Measurements from ENCODE around the gene UBXN7.
"Not testable (repeated sequence)": the region's sequence is repeated elsewhere in the genome, so short reads cannot be mapped to it uniquely, and the experiment has no call there.

Gene UBXN7, protein sequence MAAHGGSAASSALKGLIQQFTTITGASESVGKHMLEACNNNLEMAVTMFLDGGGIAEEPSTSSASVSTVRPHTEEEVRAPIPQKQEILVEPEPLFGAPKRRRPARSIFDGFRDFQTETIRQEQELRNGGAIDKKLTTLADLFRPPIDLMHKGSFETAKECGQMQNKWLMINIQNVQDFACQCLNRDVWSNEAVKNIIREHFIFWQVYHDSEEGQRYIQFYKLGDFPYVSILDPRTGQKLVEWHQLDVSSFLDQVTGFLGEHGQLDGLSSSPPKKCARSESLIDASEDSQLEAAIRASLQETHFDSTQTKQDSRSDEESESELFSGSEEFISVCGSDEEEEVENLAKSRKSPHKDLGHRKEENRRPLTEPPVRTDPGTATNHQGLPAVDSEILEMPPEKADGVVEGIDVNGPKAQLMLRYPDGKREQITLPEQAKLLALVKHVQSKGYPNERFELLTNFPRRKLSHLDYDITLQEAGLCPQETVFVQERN

DNA sequence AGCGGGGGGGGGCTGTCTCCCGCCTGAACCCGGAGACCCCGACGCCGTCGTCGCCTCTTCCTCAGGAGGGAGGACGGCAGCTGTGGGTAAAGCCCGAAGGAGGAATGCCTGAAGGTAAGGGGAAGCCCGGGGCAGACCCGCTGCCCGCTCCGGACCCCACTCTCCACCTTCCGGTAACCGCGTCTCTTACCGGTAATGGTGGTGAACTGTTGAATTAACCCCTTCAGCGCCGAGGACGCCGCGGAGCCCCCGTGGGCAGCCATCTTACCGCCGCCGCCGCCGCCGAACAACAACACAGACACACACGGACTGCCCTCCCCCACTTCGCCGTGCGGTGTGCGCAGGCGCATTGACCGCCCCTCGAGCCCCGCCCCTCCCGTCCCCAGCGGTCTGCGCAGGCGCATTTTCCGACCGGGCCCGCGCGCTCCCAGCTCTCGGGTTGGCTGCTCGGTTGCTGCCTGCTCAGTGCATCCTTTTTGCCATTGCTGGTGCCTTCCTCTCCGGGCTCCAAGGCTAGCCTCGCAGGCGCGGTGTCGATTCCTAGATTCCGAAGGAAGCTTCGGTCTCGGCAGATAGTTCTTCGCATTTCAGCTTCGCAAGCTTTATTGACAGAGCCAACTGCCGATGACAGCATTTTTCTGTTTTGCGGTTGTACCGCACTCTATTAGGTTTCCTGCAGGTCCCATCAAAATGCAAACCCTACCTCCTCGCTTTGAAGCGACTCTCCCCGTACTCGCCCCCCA is at the start of gene UBXN7:
Gene UBXN7 (minus strand): TSS at position 291 of the 743 bp plus-strand sequence. CDS start 28 bp downstream, at position 263.
- FAIRE-seq (peak; percentile 85), DNase-seq (ENCODE audit: insufficient read length, low spot score) (peak; percentile 96)
- peak; percentile 54; the same call in 1 of the 2 replicates for TF ChIP-seq POLR2A (IDR thresholded peaks at IDR 0.05; ENCODE audit: low read depth, low read length)

DNA sequence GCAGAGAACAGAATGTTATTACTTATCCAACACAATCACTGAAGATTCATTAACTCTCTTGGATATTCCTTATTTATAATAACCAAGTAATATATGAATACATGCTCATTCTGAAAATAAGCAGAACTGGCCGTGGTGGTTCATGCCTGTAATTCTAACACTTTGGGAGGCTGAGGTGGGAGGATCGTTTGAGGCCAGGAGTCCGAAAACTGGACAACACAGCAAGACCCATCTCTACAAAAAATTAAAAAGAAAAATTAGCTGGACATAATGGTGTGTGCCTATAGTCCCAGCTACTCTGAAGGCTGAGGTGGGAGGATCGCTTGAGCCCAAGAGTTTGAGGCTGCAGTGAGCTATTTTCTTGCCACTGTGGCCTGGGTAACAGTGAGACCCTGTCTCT is 45.5 kb upstream of the UBXN7 start:
- no peak for TF ChIP-seq POLR2A (IDR thresholded peaks at IDR 0.05; ENCODE audit: low read depth, low read length)
- FAIRE-seq (no peak), DNase-seq (ENCODE audit: insufficient read length, low spot score) (no peak)

DNA sequence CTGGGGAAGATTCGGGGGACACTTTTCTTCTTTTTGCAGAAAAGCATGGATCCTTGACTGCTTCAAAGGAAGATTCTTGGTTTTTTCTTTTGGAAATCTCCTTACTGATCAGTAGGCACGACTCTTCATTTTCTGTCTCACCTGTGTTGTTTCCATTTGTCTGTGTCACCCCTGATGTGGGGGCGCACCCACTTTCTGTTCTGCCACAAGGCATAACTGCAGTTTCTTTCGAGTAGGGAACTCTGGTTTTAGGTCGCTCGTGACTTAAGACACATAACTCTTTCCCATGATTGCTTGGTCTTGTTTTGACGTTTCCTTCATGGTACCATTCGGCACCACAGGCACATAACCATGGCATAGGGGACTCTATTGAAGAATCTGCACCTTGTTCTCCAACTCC is 40.1 kb upstream of the UBXN7 start:
- DNase-seq (ENCODE audit: insufficient read length, low spot score) (no peak), FAIRE-seq (no peak)
- TF ChIP-seq POLR2A (IDR thresholded peaks at IDR 0.05; ENCODE audit: low read depth, low read length): no peak

DNA sequence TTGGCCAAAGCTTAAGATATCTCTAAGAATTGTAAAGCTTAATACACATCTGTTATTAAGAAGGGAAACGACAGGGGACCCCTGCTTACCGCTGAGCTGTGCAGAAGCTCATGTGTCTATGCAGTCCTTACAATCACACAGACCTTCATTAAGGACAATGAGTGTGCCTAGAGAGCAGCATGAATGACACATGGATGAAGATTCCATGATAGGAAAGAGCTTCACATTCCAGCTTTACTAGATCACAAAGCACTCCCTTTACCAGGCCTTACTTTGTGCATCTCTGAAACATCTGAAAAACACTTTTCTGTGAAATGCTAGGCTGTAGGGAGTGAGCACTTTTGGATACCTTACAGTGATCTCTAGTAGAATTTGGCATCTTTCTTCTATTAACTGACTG is 39.3 kb upstream of the UBXN7 start:
- no peak for TF ChIP-seq POLR2A (IDR thresholded peaks at IDR 0.05; ENCODE audit: low read depth, low read length)
- no peak for DNase-seq (ENCODE audit: insufficient read length, low spot score)
- FAIRE-seq: peak; percentile 66

DNA sequence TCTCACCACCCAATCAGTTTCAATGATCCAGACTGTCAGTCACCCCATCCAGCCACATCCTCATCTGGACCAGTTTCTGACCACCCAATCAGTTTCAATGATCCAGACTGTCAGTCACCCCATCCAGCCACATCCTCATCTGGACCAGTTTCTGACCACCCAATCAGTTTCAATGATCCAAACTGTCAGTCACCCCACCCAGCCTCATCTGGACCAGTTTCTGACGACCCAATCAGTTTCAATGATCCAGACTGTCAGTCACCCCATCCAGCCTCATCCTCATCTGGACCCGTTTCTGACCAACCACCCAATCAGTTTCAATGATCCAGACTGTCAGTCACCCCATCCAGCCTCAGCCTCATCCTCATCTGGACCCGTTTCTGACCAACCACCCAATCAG is 38.0 kb upstream of the UBXN7 start:
- FAIRE-seq: peak; percentile 6
- not testable (repeated sequence) for DNase-seq (ENCODE audit: insufficient read length, low spot score)

DNA sequence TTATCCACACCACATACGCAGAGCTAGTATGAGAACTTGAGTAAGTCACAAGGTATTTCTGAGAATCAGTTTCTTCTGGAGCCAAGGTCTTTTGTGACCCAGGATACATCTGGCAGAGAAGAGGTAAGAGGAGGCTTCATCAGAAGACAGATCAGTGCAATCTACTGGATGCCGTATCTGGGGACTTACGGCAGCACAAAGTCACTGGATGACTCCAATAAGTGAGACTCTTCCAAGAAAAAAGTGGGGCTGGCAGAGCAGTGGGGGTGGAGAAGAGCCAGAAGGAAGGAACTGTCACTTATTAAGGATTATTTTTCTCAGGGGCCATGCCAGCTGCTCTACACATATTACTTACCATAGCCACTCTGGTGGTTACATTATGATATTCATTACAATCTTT is 31.6 kb upstream of the UBXN7 start:
- FAIRE-seq (no peak), DNase-seq (ENCODE audit: insufficient read length, low spot score) (no peak)
- no peak for TF ChIP-seq POLR2A (IDR thresholded peaks at IDR 0.05; ENCODE audit: low read depth, low read length)

DNA sequence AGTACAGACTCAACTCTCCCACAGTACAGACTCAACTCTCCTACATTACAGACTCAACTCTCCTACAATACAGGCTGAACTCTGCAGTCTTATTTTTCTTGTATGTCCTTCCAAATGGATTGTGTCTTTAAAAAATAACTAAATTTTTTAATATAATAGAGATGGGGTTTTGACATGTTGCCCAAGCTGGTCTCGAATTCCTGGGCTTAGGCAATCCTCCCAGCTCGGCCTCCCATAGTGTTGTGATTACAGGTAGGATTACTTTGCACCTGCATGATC is 31.2 kb upstream of the UBXN7 start:
- DNase-seq (ENCODE audit: insufficient read length, low spot score) (no peak), FAIRE-seq (no peak)
- no peak for TF ChIP-seq POLR2A (IDR thresholded peaks at IDR 0.05; ENCODE audit: low read depth, low read length)

DNA sequence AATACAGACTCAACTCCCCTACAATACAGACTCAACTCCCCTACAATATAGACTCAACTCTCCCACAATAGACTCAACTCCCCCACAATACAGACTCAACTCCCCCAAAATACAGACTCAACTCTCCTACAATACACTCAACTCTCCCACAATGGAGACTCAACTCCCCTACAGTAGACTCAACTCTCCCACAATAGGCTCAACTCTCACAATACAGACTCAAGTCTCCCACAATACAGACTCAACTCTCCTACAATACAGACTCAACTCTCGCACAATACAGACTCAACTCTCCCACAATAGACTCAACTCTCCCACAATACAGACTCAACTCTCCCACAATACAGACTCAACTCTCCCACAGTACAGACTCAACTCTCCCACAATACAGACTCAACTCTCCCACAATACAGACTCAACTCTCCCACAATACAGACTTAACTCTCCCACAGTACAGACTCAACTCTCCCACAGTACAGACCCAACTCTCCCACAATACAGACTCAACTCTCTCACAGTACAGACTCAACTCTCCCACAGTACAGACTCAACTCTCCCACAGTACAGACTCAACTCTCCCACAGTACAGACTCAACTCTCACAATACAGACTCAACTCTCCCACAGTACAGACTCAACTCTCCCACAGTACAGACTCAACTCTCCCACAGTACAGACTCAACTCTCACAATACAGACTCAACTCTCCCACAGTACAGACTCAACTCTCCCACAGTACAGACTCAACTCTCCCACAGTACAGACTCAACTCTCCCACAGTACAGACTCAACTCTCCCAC is 30.7 kb upstream of the UBXN7 start:
- FAIRE-seq; DNase-seq (ENCODE audit: insufficient read length, low spot score): not testable (repeated sequence)

DNA sequence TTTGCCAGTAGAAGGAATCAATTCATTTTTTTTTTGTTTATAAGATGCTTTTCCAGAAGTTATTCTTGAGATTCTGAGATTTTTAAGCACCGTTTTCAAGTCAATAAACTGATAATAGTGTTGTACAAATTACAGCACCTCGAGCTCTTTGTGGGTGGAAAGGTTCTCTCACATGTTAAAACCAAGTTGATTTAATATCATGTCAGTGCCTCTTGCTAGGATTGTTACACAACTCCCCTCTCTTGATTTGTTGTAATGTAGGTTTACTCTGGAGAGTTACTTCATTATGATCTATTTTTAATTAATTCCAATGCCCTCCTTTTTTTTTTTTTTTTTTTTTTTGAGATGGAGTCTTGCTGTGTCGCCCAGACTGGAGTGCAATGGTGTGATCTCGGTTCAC is 25.8 kb upstream of the UBXN7 start:
- DNase-seq (ENCODE audit: insufficient read length, low spot score) (no peak), FAIRE-seq (no peak)
- no peak for TF ChIP-seq POLR2A (IDR thresholded peaks at IDR 0.05; ENCODE audit: low read depth, low read length)

DNA sequence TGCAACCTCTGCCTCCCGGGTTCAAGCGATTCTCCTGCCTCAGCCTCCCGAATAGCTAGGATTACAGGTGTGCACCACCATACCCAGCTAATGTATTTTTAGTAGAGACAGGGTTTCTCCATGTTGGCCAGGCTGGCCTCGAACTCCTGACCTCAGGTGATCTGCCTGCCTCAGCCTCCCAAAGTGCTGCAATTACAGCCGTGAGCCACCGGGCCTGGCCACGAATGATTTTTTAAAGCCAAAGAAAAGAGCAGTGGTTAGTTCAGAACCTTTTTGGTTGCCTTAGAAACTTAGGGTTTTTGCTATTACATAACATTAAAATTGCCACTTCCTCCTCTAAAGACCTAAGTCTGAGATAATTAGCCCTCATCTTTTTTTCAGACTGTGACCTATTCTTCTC is 25.2 kb upstream of the UBXN7 start:
- not testable (repeated sequence) for DNase-seq (ENCODE audit: insufficient read length, low spot score); FAIRE-seq

DNA sequence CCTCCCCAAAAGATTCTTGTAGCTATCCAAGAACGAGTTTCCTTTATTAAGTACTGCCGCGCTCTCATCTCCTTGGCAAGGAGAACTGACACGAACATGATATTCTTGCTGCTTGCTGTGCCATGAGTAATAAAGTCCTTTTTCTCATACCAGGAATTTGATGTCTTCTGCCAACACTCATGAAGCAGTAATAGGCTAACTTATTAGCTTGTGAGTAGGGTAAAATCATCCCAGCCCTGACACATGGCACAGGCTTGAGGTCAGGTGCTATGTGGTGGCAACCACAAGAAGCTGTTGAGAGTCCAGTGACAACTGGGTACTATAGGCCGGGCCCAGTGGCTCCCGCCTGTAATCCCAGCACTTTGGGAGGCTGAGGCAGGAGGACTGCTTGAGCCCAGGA is 22.7 kb upstream of the UBXN7 start:
- DNase-seq (ENCODE audit: insufficient read length, low spot score) (no peak), FAIRE-seq (no peak)

DNA sequence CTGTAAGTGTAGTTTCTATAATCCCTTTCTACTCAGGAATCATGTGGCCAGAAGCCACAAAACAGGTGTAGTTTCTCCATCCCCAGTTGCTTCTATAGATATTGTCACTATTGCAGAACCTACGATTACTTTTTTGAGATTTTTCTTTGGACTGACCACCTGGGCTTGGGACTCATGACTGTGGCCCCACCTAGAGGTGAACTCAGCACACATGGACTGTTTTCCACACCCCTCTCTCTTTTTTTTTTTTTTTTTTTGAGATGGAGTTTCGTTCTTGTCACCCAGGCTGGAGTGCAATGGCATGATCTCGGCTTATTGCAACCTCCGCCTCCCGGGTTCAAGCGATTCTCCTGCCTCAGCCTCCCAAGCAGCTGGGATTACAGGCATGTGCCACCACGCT is 13.2 kb upstream of the UBXN7 start:
- FAIRE-seq; DNase-seq (ENCODE audit: insufficient read length, low spot score): not testable (repeated sequence)

More for the DNA sequence above, 22.7 kb upstream of the UBXN7 start:
- no peak for TF ChIP-seq POLR2A (IDR thresholded peaks at IDR 0.05; ENCODE audit: low read depth, low read length)

DNA sequence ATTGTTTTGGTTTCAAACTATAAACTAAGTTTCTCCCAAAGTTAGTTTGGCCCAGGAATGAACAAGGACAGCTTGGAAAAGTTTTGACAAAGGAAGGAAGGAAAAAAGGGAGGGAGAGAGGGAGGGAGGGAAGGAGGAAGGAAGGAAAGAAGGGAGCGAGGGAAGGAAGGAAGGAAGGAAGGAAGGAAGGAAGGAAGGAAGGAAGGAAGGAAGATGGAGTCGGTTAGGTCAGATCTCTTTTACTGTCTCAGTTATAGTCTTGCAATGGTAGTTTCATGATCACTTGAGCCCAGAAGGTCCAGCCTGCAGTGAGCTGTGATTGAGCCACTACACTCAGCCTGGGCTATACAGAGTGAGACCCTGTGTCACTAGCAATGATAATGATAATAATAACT is 12.3 kb upstream of the UBXN7 start:
- no peak for TF ChIP-seq POLR2A (IDR thresholded peaks at IDR 0.05; ENCODE audit: low read depth, low read length)
- FAIRE-seq: no peak

DNA sequence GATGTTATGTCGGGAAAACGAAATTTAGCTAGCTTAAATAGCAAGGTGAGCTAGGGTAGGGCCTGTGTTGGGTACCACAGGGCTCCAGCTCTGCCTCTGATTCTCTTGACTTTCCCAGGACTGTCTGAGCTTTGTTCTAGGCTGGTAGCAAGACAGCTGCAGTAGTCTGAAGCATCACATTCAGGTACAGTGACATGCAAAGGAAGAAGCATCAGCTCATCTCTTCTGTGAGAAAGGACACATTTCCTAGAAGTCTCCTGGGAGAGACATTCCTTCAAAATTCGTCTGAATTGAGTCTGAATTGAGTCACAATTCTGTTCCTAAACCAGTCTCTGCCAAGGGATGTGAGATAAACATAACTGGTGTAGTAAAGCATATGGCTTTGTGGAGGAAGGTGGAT is 8.5 kb upstream of the UBXN7 start:
- no peak for FAIRE-seq
- no peak for TF ChIP-seq POLR2A (IDR thresholded peaks at IDR 0.05; ENCODE audit: low read depth, low read length)
- DNase-seq (ENCODE audit: insufficient read length, low spot score): no peak

More for the DNA sequence above, 12.3 kb upstream of the UBXN7 start:
- DNase-seq (ENCODE audit: insufficient read length, low spot score): no peak

All from H54 (cell line).